Heart left ventricle (tissue), 16 donors: ENCODE results near the gene ZBTB20. TPM values are rescaled to one million over a fixed set of nuclear protein-coding genes. Genes with fewer than 3 reads are reported as not detected.

Source experiments
- ATAC-seq, 4 donors: fragments of 200-7000 bp; cut with Tn5 transposase; one replicate each; pipeline ENCODE4 v1.9.1; 2020 to 2022; ENCODE audit warnings: moderate library complexity in 4 of 4, mild to moderate bottlenecking in 3 of 4, moderate number of reproducible peaks in 1 of 4
- DNase-seq, 5 donors: peaks; one replicate each; pipeline ENCODE4 v3.0.0-alpha.2; 2020
- H3K27ac ChIP-seq, 12 donors: fragments of 200-600 bp; sonication (generic) in 4 of 12; one replicate each; pipeline versions ENCODE4 v1.5.0 to v1.8.0; 2016 to 2022; ENCODE audit warnings: mild to moderate bottlenecking in 2 of 12
- H3K27me3 ChIP-seq, 9 donors: fragments of 200-600 bp; sonication (generic) in 2 of 9; one replicate each; pipeline versions ENCODE4 v1.5.1 to v1.8.0; 2016 to 2022; ENCODE audit warnings: mild to moderate bottlenecking in 3 of 9
- H3K36me3 ChIP-seq, 9 donors: fragments of 200-600 bp; sonication (generic) in 2 of 9; one replicate each; pipeline versions ENCODE4 v1.5.0 to v1.8.0; 2018 to 2022; ENCODE audit warnings: mild to moderate bottlenecking in 2 of 9
- H3K4me1 ChIP-seq, 12 donors: fragments of 200-600 bp; sonication (generic) in 4 of 12; one replicate each; pipeline versions ENCODE4 v1.5.0 to v1.8.0; 2016 to 2022; ENCODE audit warnings: mild to moderate bottlenecking in 3 of 12
- H3K4me3 ChIP-seq, 12 donors: fragments of 200-600 bp; sonication (generic) in 4 of 12; one replicate each; pipeline versions ENCODE4 v1.5.0 to v1.8.0; 2017 to 2022; ENCODE audit warnings: mild to moderate bottlenecking in 9 of 12, moderate library complexity in 4 of 12
- H3K9me3 ChIP-seq, 12 donors: fragments of 200-600 bp; sonication (generic) in 4 of 12; one replicate each; pipeline versions ENCODE4 v1.5.0 to v1.8.0; 2016 to 2022; ENCODE audit warnings: mild to moderate bottlenecking in 1 of 12
- CTCF ChIP-seq, 12 donors: fragments of 200-600 bp; sonication (generic) in 4 of 12; IDR thresholded peaks; one replicate each; pipeline versions ENCODE4 v1.5.0 to v1.8.0; 2018 to 2022; ENCODE audit warnings: antibody characterized with exemption in 12 of 12, mild to moderate bottlenecking in 5 of 12
- POLR2A ChIP-seq, 2 donors: fragments of 450-650 bp; IDR thresholded peaks; one replicate each; pipeline ENCODE4 v1.6.1; 2017; ENCODE audit warnings: antibody characterized with exemption in 2 of 2, mild to moderate bottlenecking in 2 of 2, moderate library complexity in 2 of 2
- WGBS, 4 donors: extraction: QIAGEN DNeasy Blood & Tissue Kit in 2 of 4; methylation state at CpG; one replicate each; pipeline versions ENCODE4 v1.1.5 to v1.1.7; 2013 to 2018; 5-methylcytosine and 5-hydroxymethylcytosine counted together
- intact Hi-C, 10 donors: fragments of 100-400 bp; cut with DNase I; formaldehyde crosslinking; loops; one replicate each; pipeline versions ENCODE4 v1.11.1 to v1.14.2; 2022
- polyA plus RNA-seq, 2 donors: library from polyadenylated mRNA; stranded (reverse); fragments of 200-250 nt; gene quantifications; one replicate each; pipeline ENCODE4 v1.2.3, GENCODE V29; 2013
- total RNA-seq, 9 donors: library from RNA; depleted of rRNA in 2 of 9; stranded (reverse); fragments of >200 nt in 2 of 9; fragmentation: NEBNext Ultra II Directional in 3 of 9; extraction: Animal tissue kit (Norgen Biotek cat#: 25700) in 3 of 9; gene quantifications; one replicate each; pipeline versions ENCODE4 v1.1.0 to v1.2.4, GENCODE V29; 2016 to 2023
- donor health status: ischemic (EF 13 %, LVEDD 7.1; RV severe dilation, severe dysfunction).
- donor health status: healthy with polysubstance abuse.
- donor health status: DM: no; HTN: yes; CAD: no.
- donor health status: DM: no; HTN: no; CAD: no.
- donor health status: ischemic (EF 25% LVEDD 6.9; RV normal size, moderate dysfunction).
- donor health status: ischemic (EF 25% LVEDD 5.7; RV mildly dilated, moderate dysfunction).
- donor health status: healthy.
- donor health status: DM: yes; HTN: yes; CAD: no.
- donor health status: ischemic (EF 35%, LVEDD 5.7; RV mildly dilated, moderate dysfunction).
- donor health status: nonischemic (EF 11% LVEDD 7.7; RV severe dilation, severe dysfunction).
- donor health status: DM: yes; HTN: yes; CAD: no.
- donor health status: PGD.
- donor health status: ischemic (EF 29% LVEDD 5.4; RV normal size, mild dysfunction).
- donor health status: nonischemic (EF 23%, LVEDD 6.1; RV moderate dilation, normal function).

ZBTB20 gene
- total and polyA plus RNA-seq, 11 donors = 6.2 to 109 (median 77.3) TPM

DNA sequence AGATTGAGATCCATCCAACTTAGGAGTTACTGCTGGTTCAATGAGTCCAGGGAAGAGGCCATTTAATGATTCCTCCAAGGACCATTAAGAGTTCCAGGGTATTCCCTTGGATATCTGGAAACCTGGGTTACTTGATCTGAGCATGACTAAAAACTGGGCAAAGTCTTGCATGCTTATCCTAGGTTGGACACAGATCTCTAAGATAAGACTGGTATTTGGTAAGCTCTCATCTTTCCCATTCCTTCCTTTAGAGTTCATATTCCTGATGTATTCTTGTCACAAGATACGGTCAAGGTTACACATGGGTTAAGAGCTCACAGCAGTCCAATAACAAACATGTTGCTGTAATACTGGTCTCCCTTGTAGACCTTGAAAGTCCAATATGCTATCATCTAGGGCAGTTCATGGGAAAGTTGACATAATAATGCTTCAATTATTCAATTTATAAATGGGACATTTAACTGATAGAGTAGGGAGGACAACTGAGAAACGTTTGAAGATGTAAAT, 551.5 kb downstream of the ZBTB20 start:
- H3K36me3 ChIP-seq = peaks cover 0 to 11% (median 0%) of the 10 kb centered on the region in 9 donors
- H3K4me1 ChIP-seq = peaks cover 0 to 57% (median 23%) of the 10 kb centered on the region in 12 donors
- peak in 3 of 4 donors; percentile 22 to 38 (median 36) for ATAC-seq
- 51 to 60% (median 58%) methylated on average over 2 of the region's 2 CpGs for WGBS, 4 donors
- no peak for DNase-seq
- H3K27me3 ChIP-seq = no peaks in the 10 kb centered on the region
- TF ChIP-seq CTCF (IDR thresholded peaks at IDR 0.05) (no peak), POLR2A (IDR thresholded peaks at IDR 0.05) (no peak)
- H3K4me3 ChIP-seq = no peak overlapping the region
- intact Hi-C loops = loop anchor here in 1 of 10 donors (10.0 kb wide), 1 partner anchor 171 kb away; no protein-coding TSS in a partner anchor
- no peaks in the 10 kb centered on the region for H3K9me3 ChIP-seq
- H3K27ac ChIP-seq = peak overlapping the region in 2 of 12 donors; percentile 13 to 28

DNA sequence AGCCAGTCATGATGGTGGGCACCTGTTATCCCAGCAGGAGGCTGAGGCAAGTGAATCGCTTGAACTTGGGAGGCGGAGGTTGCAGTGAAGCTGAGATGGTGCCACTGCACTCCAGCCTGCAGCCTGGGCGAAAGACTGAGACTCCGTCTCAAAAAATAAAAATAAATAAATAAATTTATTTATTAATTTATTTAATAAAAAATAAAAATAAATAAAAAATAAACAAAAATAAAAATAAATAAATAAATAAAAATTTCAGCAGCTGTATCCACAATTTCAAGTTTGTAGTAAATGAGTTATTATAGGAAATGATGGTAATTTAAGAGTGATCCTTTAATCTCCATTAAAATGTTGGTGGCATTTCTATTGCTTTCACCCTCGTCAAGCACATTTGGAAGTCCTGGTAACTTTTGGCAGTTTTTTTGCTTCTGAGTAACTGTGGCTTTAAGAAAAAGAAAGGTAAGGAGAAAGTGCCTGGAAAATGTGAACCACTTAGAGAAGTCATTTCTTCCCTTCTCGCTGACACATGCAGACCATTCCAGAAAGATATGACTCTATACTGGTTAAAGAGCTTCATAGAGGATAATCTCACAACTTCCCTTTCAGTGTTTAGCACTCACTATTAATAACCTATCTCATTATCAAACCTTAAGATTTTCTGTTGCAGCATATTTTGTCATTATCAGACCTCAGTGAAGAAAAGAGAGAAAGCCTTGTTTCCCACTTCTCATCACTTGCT, 556.6 kb downstream of the ZBTB20 start:
- Histone ChIP-seq H3K27me3 (no peaks in the 10 kb centered on the region), H3K4me1 (peaks cover 0 to 29% (median 10%) of the 10 kb centered on the region in 12 donors), H3K4me3 (no peak overlapping the region), H3K36me3 (peaks cover 0 to 2% (median 0%) of the 10 kb centered on the region in 9 donors), H3K9me3 (no peaks in the 10 kb centered on the region), H3K27ac (no peak overlapping the region)
- DNase-seq (no peak), ATAC-seq (no peak)
- TF ChIP-seq POLR2A (IDR thresholded peaks at IDR 0.05) (no peak), CTCF (IDR thresholded peaks at IDR 0.05) (no peak)
- 90 to 92% (median 90%) methylated on average over 6 of the region's 6 CpGs for WGBS, 4 donors
- intact Hi-C loops = loop anchor here in 1 of 10 donors (10.0 kb wide), 1 partner anchor 166 kb away; no protein-coding TSS in a partner anchor

- ATAC-seq (no peak), DNase-seq (no peak)
- intact Hi-C loops = loop anchor here in 3 of 10 donors (10.0 kb wide), 1 partner anchor 203 kb away; no protein-coding TSS in a partner anchor
- Histone ChIP-seq H3K9me3 (no peaks in the 10 kb centered on the region), H3K27me3 (no peaks in the 10 kb centered on the region), H3K4me1 (peaks cover 0 to 42% (median 22%) of the 10 kb centered on the region in 12 donors), H3K27ac (no peak overlapping the region), H3K36me3 (no peaks in the 10 kb centered on the region), H3K4me3 (no peak overlapping the region)
- WGBS, 4 donors = 94 to 98% (median 96%) methylated on average over 5 of the region's 5 CpGs
- TF ChIP-seq CTCF (IDR thresholded peaks at IDR 0.05) = no peak
- no peak for TF ChIP-seq POLR2A (IDR thresholded peaks at IDR 0.05)
These were observed 559.1 kb downstream of the ZBTB20 start for GRCh38 chr3:114587986-114588385.

GRCh38 chr3:114586119-114586518, 561.0 kb downstream of the ZBTB20 start:
- peaks cover 0 to 35% (median 21%) of the 10 kb centered on the region in 12 donors for H3K4me1 ChIP-seq
- DNase-seq = no peak
- H3K27me3 ChIP-seq = no peaks in the 10 kb centered on the region
- WGBS, 4 donors = 93 to 100% (median 98%) methylated on average over 1 of the region's 1 CpG
- H3K4me3 ChIP-seq = no peak overlapping the region
- TF ChIP-seq POLR2A (IDR thresholded peaks at IDR 0.05) = no peak
- TF ChIP-seq CTCF (IDR thresholded peaks at IDR 0.05) = no peak
- no peak for ATAC-seq
- intact Hi-C loops = loop anchor here in 3 of 10 donors (10.0 kb wide), 1 partner anchor 201 kb away; no protein-coding TSS in a partner anchor
- no peaks in the 10 kb centered on the region for H3K36me3 ChIP-seq
- H3K9me3 ChIP-seq = no peaks in the 10 kb centered on the region
- peak overlapping the region; percentile 23 to 85 (median 62) for H3K27ac ChIP-seq
